ENCODE data around the gene PITRM1.

- TF ChIP-seq POLR2A (IDR thresholded peaks at IDR 0.05) (no peak), CTCF (IDR thresholded peaks at IDR 0.05 in 4 of 5, conservative IDR thresholded peaks at IDR 0.05 in 1 of 5) (no peak)
These were observed 81.4 kb downstream of the PITRM1 start for GRCh38 chr10:3090914-3091787.
